DND-41 (cell line): Measurements from ENCODE around the gene VAPA.

Experiments
- ATAC-seq: fragments of 200-7000 bp; cut with Tn5 transposase; 3 replicates; pipeline ENCODE4 v1.9.1; 2021; ENCODE audit warnings: low read depth; ENCODE audit not compliant: insufficient read depth
- DNase-seq: peaks from one replicate; pipeline ENCODE4 v3.0.0-alpha.2; 2020
- H2AFZ ChIP-seq: 2 replicates; pipeline ENCODE4 v1.6.0; 2012; ENCODE audit warnings: low read depth, low read length
- H3K27ac ChIP-seq: 2 replicates; pipeline ENCODE4 v1.5.1; 2012; ENCODE audit warnings: low read length, inconsistent platforms
- H3K27me3 ChIP-seq: fragments of 200-600 bp; sonication (generic); 2 replicates; pipeline ENCODE4 v1.6.0; 2012; ENCODE audit warnings: low read length, mild to moderate bottlenecking, inconsistent platforms; ENCODE audit not compliant: insufficient read depth, poor library complexity
- H3K36me3 ChIP-seq: 2 replicates; pipeline ENCODE4 v1.5.1; 2012; ENCODE audit warnings: low read length, inconsistent platforms; ENCODE audit not compliant: insufficient read depth
- H3K4me1 ChIP-seq: 2 replicates; pipeline ENCODE4 v1.5.1; 2012; ENCODE audit warnings: mild to moderate bottlenecking, low read length; ENCODE audit not compliant: insufficient read depth
- H3K4me2 ChIP-seq: 2 replicates; pipeline ENCODE4 v1.6.0; 2012; ENCODE audit warnings: mild to moderate bottlenecking, moderate library complexity, low read length, inconsistent platforms; ENCODE audit not compliant: insufficient read depth
- H3K4me3 ChIP-seq, 2 experiments: fragments of 200-600 bp in 1 of 2; shearing (Covaris generic) in 1 of 2; 2 replicates each; pipeline ENCODE4 v1.5.1; 2012 to 2016; ENCODE audit warnings: inconsistent platforms in 2 of 2, low read length in 2 of 2, mild to moderate bottlenecking in 2 of 2, low read depth in 1 of 2, moderate library complexity in 1 of 2
- H3K79me2 ChIP-seq: 2 replicates; pipeline ENCODE4 v1.6.0; 2012; ENCODE audit warnings: low read length, inconsistent platforms; ENCODE audit not compliant: insufficient read depth
- H3K9ac ChIP-seq: 2 replicates; pipeline ENCODE4 v1.6.0; 2012; ENCODE audit warnings: low read depth, mild to moderate bottlenecking, inconsistent platforms, low read length, moderate library complexity
- H3K9me3 ChIP-seq: 2 replicates; pipeline ENCODE4 v1.5.1; 2012; ENCODE audit warnings: low read length, moderate library complexity, mild to moderate bottlenecking, inconsistent platforms; ENCODE audit not compliant: insufficient read depth, severe bottlenecking
- H4K20me1 ChIP-seq: 2 replicates; pipeline ENCODE4 v1.6.0; 2012; ENCODE audit warnings: low read length; ENCODE audit not compliant: insufficient read depth
- CTCF ChIP-seq: IDR thresholded peaks from 2 replicates; pipeline ENCODE4 v1.5.1; 2012; ENCODE audit warnings: borderline replicate concordance, low read length, moderate library complexity, mild to moderate bottlenecking; ENCODE audit not compliant: poor library complexity, severe bottlenecking; ENCODE audit errors: extremely low read depth
- EZH2 ChIP-seq: IDR thresholded peaks from 3 replicates; pipeline ENCODE4 v1.6.1; 2012; ENCODE audit warnings: borderline replicate concordance, low read depth, mild to moderate bottlenecking, moderate library complexity, low read length, inconsistent platforms; ENCODE audit not compliant: severe bottlenecking

The VAPA gene

GRCh38 chr18:9870431-9871008, 43.3 kb upstream of the VAPA start:
- Histone ChIP-seq H2AFZ (no peak overlapping the region), H3K4me1 (peaks cover 6% of the 10 kb centered on the region; the same call in 1 of the 2 replicates), H3K36me3 (no peaks in the 10 kb centered on the region), H3K4me3 (no peak overlapping the region), H3K27me3 (no peaks in the 10 kb centered on the region), H3K9me3 (peaks cover 6% of the 10 kb centered on the region), H3K9ac (no peak overlapping the region), H3K4me2 (no peak overlapping the region), H4K20me1 (no peaks in the 10 kb centered on the region), H3K79me2 (no peaks in the 10 kb centered on the region), H3K27ac (no peak overlapping the region)
- ATAC-seq (no peak), DNase-seq (no peak)
- TF ChIP-seq EZH2 = no peak

GRCh38 chr18:9871244-9871746, 42.5 kb upstream of the VAPA start:
- TF ChIP-seq EZH2 = no peak
- no peak for TF ChIP-seq CTCF
- ATAC-seq = no peak

GRCh38 chr18:9872823-9873222, 41.0 kb upstream of the VAPA start:
- Histone ChIP-seq H3K27ac (no peak overlapping the region), H3K4me1 (peaks cover 6% of the 10 kb centered on the region; the same call in 1 of the 2 replicates), H4K20me1 (no peaks in the 10 kb centered on the region), H3K4me2 (no peak overlapping the region), H3K79me2 (no peaks in the 10 kb centered on the region), H2AFZ (no peak overlapping the region), H3K36me3 (no peaks in the 10 kb centered on the region), H3K9me3 (no peaks in the 10 kb centered on the region), H3K27me3 (peaks cover 6% of the 10 kb centered on the region), H3K9ac (no peak overlapping the region), H3K4me3 (no peak overlapping the region)
- no peak for TF ChIP-seq CTCF
- no peak for TF ChIP-seq EZH2
- DNase-seq (no peak), ATAC-seq (no peak)

More at GRCh38 chr18:9871244-9871746, 42.5 kb upstream of the VAPA start:
- Histone ChIP-seq H3K9ac (no peak overlapping the region), H3K36me3 (no peaks in the 10 kb centered on the region), H2AFZ (no peak overlapping the region), H3K4me2 (no peak overlapping the region), H3K4me1 (peaks cover 6% of the 10 kb centered on the region; the same call in 1 of the 2 replicates), H4K20me1 (no peaks in the 10 kb centered on the region), H3K9me3 (peaks cover under 1% of the 10 kb centered on the region), H3K4me3 (no peak overlapping the region), H3K27me3 (no peaks in the 10 kb centered on the region), H3K27ac (no peak overlapping the region), H3K79me2 (no peaks in the 10 kb centered on the region)
- no peak for DNase-seq

- Histone ChIP-seq H3K27ac (no peak overlapping the region), H3K36me3 (no peaks in the 10 kb centered on the region), H2AFZ (no peak overlapping the region), H4K20me1 (no peaks in the 10 kb centered on the region), H3K4me1 (no peaks in the 10 kb centered on the region), H3K9ac (no peak overlapping the region), H3K9me3 (no peaks in the 10 kb centered on the region), H3K27me3 (peaks cover 6% of the 10 kb centered on the region), H3K4me3 (no peak overlapping the region), H3K79me2 (no peaks in the 10 kb centered on the region), H3K4me2 (no peak overlapping the region)
- DNase-seq (no peak), ATAC-seq (no peak)
- TF ChIP-seq EZH2 = no peak
- no peak for TF ChIP-seq CTCF
Observed at GRCh38 chr18:9874728-9875127, 39.1 kb upstream of the VAPA start.
